NCI-H2107 (cell line): ENCODE results near the gene HNRNPH2.

Source experiments
- DNase-seq: peaks from one replicate; lab custom pipeline; 2025; lab: John Stamatoyannopoulos, UW

HNRNPH2 gene, protein sequence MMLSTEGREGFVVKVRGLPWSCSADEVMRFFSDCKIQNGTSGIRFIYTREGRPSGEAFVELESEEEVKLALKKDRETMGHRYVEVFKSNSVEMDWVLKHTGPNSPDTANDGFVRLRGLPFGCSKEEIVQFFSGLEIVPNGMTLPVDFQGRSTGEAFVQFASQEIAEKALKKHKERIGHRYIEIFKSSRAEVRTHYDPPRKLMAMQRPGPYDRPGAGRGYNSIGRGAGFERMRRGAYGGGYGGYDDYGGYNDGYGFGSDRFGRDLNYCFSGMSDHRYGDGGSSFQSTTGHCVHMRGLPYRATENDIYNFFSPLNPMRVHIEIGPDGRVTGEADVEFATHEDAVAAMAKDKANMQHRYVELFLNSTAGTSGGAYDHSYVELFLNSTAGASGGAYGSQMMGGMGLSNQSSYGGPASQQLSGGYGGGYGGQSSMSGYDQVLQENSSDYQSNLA

DNA sequence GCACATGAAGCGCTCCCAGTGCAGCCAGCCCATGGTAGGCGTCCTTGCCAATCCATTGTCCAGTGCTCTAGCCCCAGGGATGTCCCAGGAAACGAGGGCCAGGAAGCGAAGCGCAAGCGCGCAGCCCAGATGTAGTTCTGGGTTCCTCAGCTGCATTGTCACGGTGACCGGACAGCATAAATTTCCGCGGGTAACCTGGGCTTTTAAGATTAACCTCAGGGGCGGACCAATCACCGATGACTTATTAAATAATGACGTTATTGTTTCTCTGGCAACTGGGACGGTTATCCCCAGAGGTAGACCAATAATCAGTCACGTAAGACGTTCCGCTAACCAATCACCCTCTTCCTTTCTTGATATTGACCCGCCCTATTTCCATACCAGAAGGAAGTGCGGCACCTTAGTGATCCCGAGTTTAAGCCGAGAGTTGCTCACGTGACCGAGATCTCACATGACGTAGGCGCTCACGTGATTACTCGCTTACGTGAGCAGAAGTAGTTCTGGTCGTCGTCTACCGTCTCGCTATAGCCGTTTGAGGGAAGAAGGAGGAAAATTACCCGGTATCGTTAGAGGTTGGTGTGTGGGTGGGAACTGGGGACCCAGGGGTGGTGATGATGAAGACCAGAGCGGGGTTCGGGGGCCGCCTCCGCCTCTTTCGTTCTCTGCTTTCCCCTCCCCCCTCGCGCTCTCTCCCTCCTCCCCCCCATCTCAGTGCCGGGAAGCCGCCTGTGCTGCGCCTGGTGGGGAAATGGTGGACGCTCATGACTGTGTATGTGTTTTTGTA lies at the start of gene HNRNPH2, which contains the start of gene GLA:
Gene HNRNPH2 (plus strand): TSS at position 475 of the 784 bp plus-strand sequence. CDS start 3,767 bp downstream, outside the sequence.
Gene GLA (minus strand): TSS at position 178 of the 784 bp plus-strand sequence. CDS start 22 bp downstream, at position 156.
- peak; percentile 96 for DNase-seq

DNA sequence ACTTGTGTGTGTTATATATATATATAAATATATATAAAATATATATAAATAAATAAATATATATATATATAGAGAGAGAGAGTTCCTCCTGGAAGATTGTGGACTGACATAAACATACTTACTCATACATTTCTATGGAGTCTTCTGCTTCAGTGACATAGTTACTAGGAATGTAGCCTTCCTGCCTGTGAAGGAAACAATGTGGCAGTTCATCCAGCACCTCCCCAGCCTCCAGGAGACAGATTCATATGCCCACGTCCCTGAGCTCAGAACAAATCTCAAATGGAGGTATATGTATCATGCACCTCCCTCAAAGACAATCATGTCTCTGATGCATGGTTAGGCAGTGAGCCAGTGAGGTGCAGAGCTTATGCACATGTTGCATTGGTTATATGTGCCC lies 48.1 kb upstream of the HNRNPH2 start:
- no peak for DNase-seq

DNA sequence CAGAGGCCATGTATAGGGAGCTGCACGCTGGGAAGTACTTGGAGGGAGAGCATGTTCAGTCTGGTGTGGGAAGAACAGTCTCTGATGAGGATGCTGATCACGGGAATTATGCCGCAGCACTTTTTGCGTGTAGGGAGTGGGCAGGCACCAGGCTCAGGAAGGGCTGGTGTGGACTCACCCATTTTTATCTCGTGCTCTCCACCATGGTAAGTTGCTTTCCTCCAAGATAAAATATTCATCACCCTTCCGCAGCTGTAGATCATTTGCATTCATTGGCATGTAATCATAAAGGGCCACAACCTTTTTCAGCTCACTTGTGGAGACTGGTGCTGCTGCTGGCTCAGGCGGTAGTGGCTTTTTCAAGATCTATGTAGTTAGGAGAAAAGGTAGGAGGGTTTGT lies 47.6 kb upstream of the HNRNPH2 start:
- DNase-seq, result no peak

DNA sequence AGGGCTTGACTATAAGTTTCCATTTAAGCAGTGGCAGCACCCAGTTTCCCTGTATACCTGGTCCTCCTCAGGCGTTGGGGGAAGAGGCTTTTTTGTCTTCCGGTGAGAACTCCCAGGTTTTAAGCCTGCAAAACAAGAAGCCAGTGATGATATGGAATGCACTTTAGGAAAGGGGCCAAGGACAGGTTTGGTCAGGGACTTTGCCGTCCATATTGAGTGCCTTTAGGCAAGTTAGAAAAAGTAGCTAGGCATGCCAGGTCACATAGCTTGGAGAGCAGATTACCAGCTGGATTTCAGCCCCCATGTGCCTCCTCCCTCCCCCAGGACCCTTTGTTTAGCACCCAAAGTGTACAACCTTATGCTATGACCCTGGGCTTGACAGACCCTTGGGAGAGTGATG lies 45.9 kb upstream of the HNRNPH2 start:
- no peak for DNase-seq

DNA sequence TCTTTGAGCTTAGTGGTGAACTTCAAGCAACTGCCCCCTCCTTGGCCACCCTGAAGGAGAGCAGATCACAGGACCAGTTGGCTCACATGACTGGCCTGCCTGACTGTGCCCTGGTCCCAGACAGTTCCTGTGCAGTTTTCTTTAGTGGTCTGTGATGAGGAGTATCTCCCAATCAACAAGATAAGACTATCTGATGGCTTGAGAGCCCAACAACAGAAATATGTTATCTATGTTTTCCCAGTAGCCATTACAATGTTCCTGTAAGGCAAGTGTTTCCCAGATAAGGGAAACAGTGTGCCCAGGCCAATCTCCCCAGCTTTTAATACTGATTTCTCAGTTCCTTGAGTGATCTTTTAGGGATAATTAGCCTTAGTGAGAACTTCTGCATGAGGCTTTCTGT lies 45.3 kb upstream of the HNRNPH2 start:
- DNase-seq, result no peak

DNA sequence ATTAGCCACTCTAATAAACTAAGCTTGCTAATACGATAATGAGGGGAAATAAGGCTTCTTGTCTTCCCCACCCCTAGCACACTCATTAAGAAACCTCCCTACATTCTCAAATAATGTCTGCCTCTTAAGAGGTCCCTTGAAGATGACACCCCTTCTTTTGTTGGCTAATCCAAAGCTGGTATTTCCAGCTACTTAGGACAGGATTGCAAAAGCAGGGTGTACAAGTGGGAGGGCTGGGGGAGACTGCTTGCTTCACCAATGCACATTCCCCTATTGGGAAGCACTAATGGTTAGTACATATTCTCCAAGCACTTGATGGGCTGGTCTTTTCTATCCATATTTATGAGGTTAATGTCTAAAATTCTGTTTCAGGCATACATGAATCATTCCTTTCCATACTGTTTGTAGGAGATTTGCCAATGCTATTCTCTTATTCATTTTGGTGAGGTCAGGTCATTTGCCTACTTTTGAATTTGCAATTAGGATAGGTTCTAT lies 42.7 kb upstream of the HNRNPH2 start:
- DNase-seq, result no peak

DNA sequence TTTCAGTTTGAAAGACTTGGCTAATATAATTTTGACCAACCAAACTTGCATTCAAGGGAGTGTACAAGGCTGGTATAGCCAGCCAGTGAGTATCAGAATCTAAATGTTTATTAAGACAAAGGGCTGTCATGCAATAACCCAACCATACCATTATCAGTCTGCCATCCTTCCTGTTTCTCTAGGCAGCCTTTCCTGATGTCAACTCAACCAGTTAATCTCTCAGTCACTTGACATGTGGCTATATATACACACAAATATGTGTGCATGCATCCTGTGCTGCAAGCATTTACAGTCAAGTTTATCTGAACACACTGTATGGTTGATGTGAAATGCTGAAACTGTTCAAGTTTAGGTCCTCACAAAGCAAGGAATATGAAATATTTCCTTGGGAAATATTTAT lies 39.2 kb upstream of the HNRNPH2 start:
- DNase-seq, result no peak

DNA sequence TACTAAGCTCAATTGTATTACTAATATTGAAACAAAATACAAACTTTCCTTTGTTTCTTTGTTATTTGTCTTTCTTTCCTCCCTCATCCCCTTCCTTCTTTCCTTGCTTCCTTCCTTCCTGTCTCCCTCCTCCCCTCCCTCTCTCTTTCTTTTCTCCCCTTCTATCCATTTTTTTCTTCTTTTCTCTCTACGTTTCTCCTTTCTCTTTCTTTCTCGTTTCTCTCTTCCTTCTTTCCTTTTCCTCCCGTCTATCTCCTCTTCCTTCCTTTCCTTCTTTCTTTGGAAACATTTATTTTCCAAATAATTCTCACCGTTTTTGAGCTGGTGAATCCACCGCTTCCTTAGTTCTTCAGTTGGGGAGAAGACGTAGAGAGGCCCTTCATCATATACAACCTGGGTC lies 38.3 kb upstream of the HNRNPH2 start:
- DNase-seq, result no peak

DNA sequence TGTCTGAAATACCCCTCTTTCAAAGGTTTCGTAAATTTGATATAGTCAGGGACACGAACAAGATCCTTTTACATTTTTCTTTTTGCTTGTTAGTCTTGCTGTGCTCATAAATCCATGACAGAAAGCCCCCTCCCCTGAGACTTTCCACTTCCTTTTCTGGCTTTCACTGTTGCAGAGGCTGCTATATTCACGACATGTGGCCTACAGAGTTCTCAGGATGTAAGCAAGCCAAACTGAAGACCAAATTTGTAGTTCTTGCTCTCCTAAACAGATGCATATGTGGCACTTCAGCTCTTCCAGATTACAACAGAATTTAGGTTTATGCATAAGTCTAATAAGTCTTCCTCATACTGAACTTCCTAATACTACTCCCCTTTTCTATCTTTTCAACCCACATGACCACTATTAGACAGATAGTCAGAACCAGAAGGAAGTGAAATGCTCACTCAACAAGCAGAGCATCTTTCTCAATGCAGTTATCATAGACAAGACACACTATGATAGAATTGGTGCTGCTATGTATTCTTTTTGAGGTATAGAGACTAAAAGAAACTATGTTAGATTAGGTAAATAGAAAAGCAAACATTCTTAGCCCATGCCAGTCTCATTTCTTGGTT lies 37.0 kb upstream of the HNRNPH2 start:
- no peak for DNase-seq

DNA sequence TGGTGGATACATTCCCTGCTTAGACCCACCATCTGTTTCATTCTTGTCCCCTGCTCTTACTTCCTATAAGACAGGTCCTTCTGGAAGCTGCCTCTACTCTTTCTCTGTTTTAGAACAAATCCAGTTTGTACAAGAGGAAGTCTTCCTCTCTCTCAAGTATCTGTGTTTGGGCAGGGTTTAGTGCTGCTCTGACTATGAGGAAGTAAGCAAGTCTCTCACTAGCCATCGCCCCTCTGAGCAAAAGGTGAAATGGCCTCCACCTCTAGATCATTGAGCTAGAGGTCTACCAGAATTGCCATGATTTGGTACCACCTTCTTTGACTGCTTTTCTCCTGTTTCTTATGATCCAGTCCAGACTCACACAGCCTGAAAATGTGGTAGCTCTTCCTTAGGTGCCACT lies 30.5 kb upstream of the HNRNPH2 start:
- DNase-seq, result no peak

DNA sequence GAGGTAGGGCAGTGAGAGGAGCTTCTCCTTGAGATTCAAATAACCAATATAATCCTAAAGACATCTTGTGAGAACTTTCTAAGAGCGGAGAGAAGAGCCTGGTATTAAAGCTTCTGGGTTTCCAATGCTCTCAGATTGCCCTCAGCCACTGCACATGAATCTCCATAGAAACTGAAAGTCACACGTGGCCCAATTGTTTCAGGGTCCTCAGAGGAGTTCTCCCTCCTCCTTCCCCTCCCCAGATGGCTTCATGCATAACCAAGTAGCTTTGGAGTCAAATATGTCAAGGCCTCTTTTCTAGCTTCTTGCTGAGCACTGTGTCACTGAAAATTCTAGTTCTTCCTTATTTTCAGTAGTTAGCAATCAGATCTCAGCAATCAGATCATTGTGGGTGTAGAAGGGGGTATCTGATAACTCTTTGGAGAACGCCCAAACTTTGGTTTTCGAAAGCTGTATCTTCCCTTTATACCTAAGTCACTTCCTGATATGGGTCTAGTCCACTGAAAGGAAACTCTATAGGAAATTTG lies 24.3 kb upstream of the HNRNPH2 start:
- DNase-seq, result no peak

DNA sequence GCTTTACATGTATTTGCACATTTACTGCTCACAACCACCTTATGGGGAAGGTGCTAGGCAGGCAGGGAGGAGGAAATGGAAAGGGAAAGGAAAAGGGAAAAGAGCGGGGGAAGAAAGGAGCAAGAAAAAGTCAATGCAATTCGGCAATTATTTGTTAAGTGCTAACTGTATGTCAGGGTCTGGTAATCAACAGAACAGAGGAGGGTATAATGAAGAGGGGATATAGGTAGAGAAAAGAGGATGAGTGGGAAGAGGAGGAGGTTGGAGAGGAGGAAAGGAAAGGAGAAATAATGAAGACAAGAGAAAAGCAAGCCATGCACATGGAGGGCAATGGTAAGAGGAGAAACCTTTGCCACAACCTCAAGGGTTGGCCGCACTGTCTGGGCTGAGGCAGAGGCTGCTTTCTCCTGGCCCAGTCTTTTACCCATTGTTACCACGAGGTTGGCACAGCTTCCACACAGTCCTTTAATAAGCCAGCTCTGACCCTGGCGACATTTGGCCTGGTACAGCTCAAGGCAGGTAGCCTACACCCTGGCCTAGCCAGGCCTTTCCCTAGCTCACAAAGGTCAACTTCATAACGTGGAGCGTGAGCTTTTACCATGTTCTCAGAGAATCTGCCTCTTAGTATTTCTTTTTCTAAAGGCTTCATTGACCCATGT lies 22.9 kb upstream of the HNRNPH2 start:
- DNase-seq, result no peak

DNA sequence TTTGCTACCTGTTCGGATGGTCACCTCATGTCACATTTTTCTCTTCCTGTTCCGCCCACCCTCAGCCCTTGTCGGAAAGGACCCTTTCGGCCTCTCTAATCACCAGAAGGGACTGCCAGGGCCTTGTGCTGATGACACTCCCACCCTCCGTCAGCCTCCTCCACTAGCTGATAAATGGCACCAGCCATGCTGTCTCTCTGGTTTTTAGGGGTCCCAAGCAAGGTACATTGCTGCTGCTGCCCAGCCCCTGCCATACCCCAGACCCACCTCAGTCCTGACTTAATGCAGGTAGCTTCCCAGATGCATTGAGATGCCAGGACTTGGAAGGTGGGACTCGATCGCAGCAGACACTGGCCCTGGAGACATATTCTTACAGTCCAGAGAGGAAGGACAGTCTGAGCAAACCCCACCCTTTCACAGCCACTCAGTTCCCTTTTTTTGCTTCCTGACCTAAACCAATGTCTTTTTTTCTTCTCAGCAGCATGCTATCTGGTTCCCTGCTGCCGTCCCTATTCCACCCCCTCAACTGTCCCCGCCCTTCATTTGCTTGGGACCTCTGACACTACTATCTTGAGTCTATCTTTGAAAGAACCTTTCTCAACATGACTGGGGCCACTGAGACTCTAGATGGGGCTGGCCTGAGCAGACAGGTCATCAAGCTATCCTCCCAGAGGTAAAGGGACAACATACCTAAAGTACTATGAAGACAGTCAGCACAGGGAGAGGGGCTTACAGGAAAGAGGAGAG lies 22.1 kb upstream of the HNRNPH2 start, which contains the start of gene BTK:
Gene BTK (minus strand): TSS at position 397 of the 747 bp plus-strand sequence. CDS start 10,907 bp downstream, outside the sequence.
- no peak for DNase-seq

DNA sequence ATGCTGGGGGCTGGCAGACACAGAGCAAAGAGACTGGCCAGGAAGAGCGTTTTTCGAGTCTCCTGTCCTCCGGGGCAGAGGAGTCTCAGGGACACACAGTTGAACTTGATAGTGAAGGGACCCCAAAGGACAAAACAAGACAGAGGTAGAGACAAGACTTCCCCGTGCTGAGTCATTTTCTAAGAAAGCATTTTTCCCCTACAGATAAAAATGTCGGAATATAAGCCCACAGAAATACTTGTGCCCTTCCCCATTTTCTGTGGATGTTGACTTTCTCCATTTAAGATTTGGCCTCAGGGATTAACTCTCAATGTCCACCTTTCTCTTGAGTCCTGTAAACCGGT lies 21.5 kb upstream of the HNRNPH2 start:
- DNase-seq, result no peak

DNA sequence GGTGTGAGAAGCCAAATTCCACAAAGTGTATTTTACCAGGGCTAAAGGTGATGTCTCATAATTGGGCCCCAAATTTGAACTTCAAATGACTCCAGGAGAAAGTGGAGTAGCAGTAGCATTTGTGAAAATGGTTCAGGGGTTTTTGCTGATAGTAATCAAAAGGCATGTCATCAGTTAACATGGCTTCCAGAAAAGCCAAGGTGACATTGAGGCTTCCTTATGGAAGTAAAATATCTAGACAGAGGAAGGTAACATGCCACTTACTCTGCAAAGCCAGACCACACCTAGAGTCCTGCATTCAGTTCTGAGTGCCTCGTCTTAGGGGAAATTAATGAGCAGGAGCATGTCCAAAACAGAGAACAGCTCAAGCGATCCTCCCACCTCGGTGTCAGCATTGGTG lies 19.4 kb upstream of the HNRNPH2 start:
- no peak for DNase-seq

DNA sequence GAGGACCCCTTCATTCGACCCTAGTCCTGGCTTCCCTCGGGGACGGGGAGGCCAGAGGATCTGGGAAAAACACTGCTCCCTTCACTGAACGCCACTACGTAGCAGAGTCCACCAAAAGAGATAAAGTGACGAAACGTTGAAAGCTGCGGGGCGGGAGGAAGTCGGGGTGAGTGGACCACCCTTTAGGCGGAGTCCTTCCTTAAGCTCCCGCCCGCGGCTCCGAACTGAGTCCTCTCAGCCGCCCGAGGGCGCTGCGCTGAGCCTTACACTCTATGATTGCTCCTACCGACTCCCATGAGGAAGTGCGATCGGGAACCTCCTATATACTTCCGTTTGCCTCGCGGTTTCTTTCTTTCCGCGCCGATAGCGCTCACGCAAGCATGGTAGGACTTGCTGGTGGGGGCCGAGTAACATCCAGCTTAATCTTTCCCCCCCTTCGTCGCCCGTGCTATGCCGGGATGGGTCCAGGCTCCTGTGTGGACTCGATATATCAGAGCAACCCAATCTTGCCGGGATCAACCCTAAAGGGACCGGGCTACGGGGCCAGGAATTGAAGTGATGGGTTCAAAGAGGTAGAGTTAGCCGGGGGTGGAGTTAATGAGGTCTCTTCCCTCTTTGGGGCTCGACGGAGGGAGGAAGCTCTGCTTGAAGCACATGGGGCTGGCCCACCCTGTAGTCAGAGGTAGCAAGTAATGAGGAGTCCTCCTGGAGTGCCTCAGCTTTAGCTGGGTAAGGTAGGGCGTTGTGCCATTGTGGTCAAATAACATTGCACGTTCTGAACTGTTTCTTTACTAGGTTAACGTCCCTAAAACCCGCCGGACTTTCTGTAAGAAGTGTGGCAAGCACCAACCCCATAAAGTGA lies 17.1 kb upstream of the HNRNPH2 start, which contains the start of gene RPL36A:
Gene RPL36A (plus strand): TSS at position 348 of the 862 bp plus-strand sequence. CDS start 33 bp downstream, at position 381.
- peak; percentile 81 for DNase-seq

DNA sequence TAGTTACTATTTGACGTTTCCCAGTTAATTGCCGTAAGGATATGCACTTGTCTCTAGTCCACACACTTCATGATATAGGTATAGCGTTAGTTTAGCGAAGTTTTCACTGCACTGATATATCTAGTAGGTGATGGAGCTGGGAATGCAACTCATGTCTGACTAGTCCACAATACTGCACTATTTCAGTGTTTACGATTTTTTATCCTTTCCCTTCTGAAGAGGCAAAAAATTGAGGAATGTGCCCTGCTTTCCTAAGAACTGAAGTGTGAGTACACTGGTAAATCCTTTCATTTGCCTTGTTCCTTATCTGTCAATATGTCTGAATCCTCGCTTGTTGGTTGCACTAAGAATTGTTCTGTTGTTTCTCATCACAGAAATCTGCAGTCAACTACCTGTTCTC lies 16.2 kb upstream of the HNRNPH2 start:
- DNase-seq, result no peak

DNA sequence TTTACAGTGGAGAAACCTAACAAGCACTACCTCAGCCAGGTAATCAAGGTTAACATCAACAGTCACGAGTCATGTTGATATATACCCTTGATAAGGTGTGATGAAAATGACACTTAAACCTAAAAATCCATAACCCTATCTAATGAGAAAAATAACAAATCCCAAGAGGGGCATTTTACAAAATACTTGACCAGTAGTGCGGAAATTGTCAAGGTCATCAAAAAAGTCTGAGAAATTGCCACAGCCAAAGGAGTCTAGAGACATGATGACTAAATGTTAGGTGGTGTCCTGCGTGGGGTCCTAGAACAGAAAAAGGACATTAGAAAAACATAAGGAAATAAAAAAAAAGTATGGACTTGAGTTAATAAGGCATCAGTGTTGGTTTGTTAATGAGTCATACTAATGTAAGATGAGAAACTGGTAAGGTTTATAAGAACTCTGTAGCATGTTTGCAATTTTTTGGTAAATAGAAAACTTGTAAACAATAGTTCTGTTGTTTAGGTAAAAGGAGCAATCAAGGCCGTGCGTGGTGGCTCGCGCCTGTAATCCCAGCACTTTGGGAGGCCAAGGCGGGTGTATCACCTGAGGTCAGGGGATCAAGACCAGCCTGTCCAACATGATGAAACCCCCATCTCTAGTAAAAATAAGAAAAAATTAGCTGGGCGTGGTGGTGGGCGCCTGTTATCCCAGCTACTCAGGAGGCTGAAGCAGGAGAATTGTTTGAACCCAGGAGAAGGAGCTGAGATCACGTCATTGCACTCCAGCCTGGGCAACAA lies 14.3 kb upstream of the HNRNPH2 start:
- DNase-seq, result no peak

DNA sequence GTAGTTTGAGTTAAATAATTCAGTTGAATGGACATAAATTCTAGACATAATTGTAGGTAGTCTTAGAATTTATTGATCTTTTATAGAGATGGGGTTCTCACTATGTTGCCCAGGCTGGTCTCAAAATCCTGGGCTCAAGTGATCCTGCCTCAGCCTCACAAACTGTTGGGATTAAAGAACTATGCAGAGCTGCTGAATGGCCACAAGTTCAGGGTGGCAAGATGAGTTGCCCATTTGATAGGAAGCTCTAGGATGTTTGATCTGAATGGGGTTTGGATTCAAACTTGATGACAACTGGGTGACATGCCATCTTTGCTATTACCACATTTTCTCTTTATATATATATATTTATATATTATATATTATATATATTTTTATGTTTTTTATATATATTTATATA lies 13.7 kb upstream of the HNRNPH2 start:
- no peak for DNase-seq
